Left ventricle myocardium inferior (tissue), 1 donor: ENCODE data around the gene NAPB. TPM values are rescaled to one million over a fixed set of nuclear protein-coding genes. Genes with fewer than 3 reads are reported as not detected.
"Not testable (repeated sequence)": the region's sequence is repeated elsewhere in the genome, so short reads cannot be mapped to it uniquely, and the experiment has no call there.

ENCODE experiments used
- DNase-seq: peaks from one replicate; pipeline ENCODE4 v3.0.0-alpha.2; 2020
- H3K27ac ChIP-seq: fragments of 200-600 bp; replicated peaks from 2 replicates; pipeline ENCODE4 v1.8.0; 2021
- H3K27me3 ChIP-seq: fragments of 200-600 bp; 2 replicates; pipeline ENCODE4 v1.8.0; 2021; ENCODE audit warnings: low read depth
- H3K36me3 ChIP-seq: fragments of 200-600 bp; 2 replicates; pipeline ENCODE4 v1.8.0; 2021
- H3K4me1 ChIP-seq: fragments of 200-600 bp; 2 replicates; pipeline ENCODE4 v1.8.0; 2021
- H3K4me3 ChIP-seq: fragments of 200-600 bp; 2 replicates; pipeline ENCODE4 v1.8.0; 2021; ENCODE audit warnings: mild to moderate bottlenecking, moderate library complexity
- H3K9me3 ChIP-seq: fragments of 200-600 bp; replicated peaks from 2 replicates; pipeline ENCODE4 v1.8.0; 2021
- CTCF ChIP-seq: fragments of 200-600 bp; IDR thresholded peaks from 2 replicates; pipeline ENCODE4 v1.8.0; 2021; ENCODE audit warnings: antibody characterized with exemption, mild to moderate bottlenecking, borderline replicate concordance
- intact Hi-C: fragments of 100-400 bp; cut with micrococcal nuclease; formaldehyde crosslinking; loops from one replicate; pipeline ENCODE4 v1.11.0; 2022
- long read RNA-seq: library from polyadenylated mRNA; unstranded; transcript quantifications from one replicate; pipeline ENCODE4 v2.0.0, GENCODE V29; 2021
- total RNA-seq: library from RNA; stranded (reverse); fragmentation: NEBNext Ultra II Directional; extraction: Animal tissue kit (Norgen Biotek cat#: 25700); gene quantifications from one replicate; pipeline ENCODE4 v1.2.1, GENCODE V29; 2021
- donor health status: DM: no; HTN: yes; CAD: no; lungs with severe emphysema.

NAPB gene
- 5.2 TPM for total RNA-seq
- long read RNA-seq, transcript NAPB-201 (11 exons, 3,837 nt): major isoform, 10 of 16 reads
- long read RNA-seq, transcript NAPB-202 (10 exons, 3,824 nt): minor isoform, 5 of 16 reads
- long read RNA-seq, partial matches to known transcripts: 0 of 16 reads
- long read RNA-seq, other reads (novel, unspliced or antisense): 1 of 16 reads

- Histone ChIP-seq H3K27ac (peak within 1 kb of the TSS; percentile 90), H3K4me1 (peaks cover 58% of the 10 kb centered on the region), H3K27me3 (peaks cover 10% of the 10 kb centered on the region), H3K9me3 (no peaks in the 10 kb centered on the region), H3K4me3 (peak within 1 kb of the TSS; percentile 96), H3K36me3 (no peaks in the 10 kb centered on the region)
- intact Hi-C loops: no loop called here
- peak; percentile 97 for DNase-seq
- TF ChIP-seq CTCF: peak; percentile 83
These were observed at the start of gene NAPB for GRCh38 chr20:23420943-23421931. NAPB (minus strand) TSS chr20:23421488; CDS start chr20:23421402, 86 bp downstream.

GRCh38 chr20:23466961-23467360, 45.7 kb upstream of the NAPB start:
- H3K27ac ChIP-seq, H3K4me1 ChIP-seq, intact Hi-C loops, H3K36me3 ChIP-seq, H3K4me3 ChIP-seq, DNase-seq: not testable (repeated sequence)
- Histone ChIP-seq H3K27me3 (peaks cover 48% of the 10 kb centered on the region), H3K9me3 (peaks cover 28% of the 10 kb centered on the region)

GRCh38 chr20:23461180-23461579, 39.9 kb upstream of the NAPB start:
- peaks cover 9% of the 10 kb centered on the region for H3K9me3 ChIP-seq
- intact Hi-C loops: no loop called here

GRCh38 chr20:23459461-23460150, 38.3 kb upstream of the NAPB start:
- Histone ChIP-seq H3K27ac (no peak overlapping the region), H3K36me3 (peaks cover 4% of the 10 kb centered on the region), H3K9me3 (no peaks in the 10 kb centered on the region), H3K4me1 (no peaks in the 10 kb centered on the region), H3K4me3 (no peak overlapping the region), H3K27me3 (peaks cover 68% of the 10 kb centered on the region)
- intact Hi-C loops: no loop called here
- TF ChIP-seq CTCF: no peak
- no peak for DNase-seq

More at GRCh38 chr20:23461180-23461579, 39.9 kb upstream of the NAPB start:
- DNase-seq: no peak
- Histone ChIP-seq H3K27me3 (peaks cover 61% of the 10 kb centered on the region), H3K4me1 (no peaks in the 10 kb centered on the region), H3K27ac (no peak overlapping the region), H3K36me3 (no peaks in the 10 kb centered on the region), H3K4me3 (no peak overlapping the region)
- TF ChIP-seq CTCF: no peak

GRCh38 chr20:23456873-23457272, 35.6 kb upstream of the NAPB start:
- Histone ChIP-seq H3K4me3 (no peak overlapping the region), H3K36me3 (peaks cover 4% of the 10 kb centered on the region), H3K27me3 (peaks cover 73% of the 10 kb centered on the region), H3K27ac (no peak overlapping the region), H3K4me1 (no peaks in the 10 kb centered on the region), H3K9me3 (no peaks in the 10 kb centered on the region)
- TF ChIP-seq CTCF: no peak
- intact Hi-C loops: no loop called here
- DNase-seq: no peak
